ENCODE data around the gene HTR1A.

Gene HTR1A

GRCh38 chr5:63923914-63924313 lies 38.3 kb downstream of the HTR1A start:
- Histone ChIP-seq H2BK15ac (replicated peaks; ENCODE audit: low read depth) (no peak overlapping the region), H3K79me2 (ENCODE audit: control insufficient read depth, insufficient read depth, low read length) (no peaks in the 10 kb centered on the region), H3K27ac (ENCODE audit: low read depth, low read length) (no peak overlapping the region), H3K9ac (ENCODE audit: low read length) (no peak overlapping the region), H3K36me3 (ENCODE audit: control insufficient read depth, insufficient read depth, low read length) (no peaks in the 10 kb centered on the region), H3K79me1 (ENCODE audit: low read length) (no peaks in the 10 kb centered on the region), H3K18ac (ENCODE audit: low read length) (no peak overlapping the region), H4K8ac (ENCODE audit: low read depth, low read length) (no peak overlapping the region), H3K4ac (ENCODE audit: low read depth, low read length) (no peak overlapping the region), H3K56ac (ENCODE audit: low read length) (no peak overlapping the region), H3K4me2 (ENCODE audit: low read length) (no peak overlapping the region), H2BK120ac (ENCODE audit: low read depth, low read length) (no peak overlapping the region), H3K23ac (ENCODE audit: low read length) (no peak overlapping the region), H3K4me3 (ENCODE audit: low read length) (no peak overlapping the region), H2AK5ac (ENCODE audit: low read length) (no peak overlapping the region), H2BK5ac (ENCODE audit: low read length) (no peak overlapping the region), H4K5ac (ENCODE audit: low read length) (no peak overlapping the region), H3K27me3 (ENCODE audit: insufficient read depth, low read length, poor library complexity) (no peaks in the 10 kb centered on the region), H3K4me1 (ENCODE audit: control insufficient read depth, low read depth, low read length) (peaks cover 2% of the 10 kb centered on the region)
- no CpG with 5 or more reads among the region's 3 CpGs for WGBS (ENCODE audit: extremely low coverage, insufficient coverage, low lambda C conversion rate)
- no peak for DNase-seq

- DNase-seq, result peak; percentile 60
- Histone ChIP-seq H3K27ac (ENCODE audit: low read depth, low read length) (no peak overlapping the region), H3K23ac (ENCODE audit: low read length) (no peak overlapping the region), H3K4ac (ENCODE audit: low read depth, low read length) (no peak overlapping the region), H4K8ac (ENCODE audit: low read depth, low read length) (no peak overlapping the region), H3K27me3 (ENCODE audit: insufficient read depth, low read length, poor library complexity) (no peaks in the 10 kb centered on the region), H2AK5ac (ENCODE audit: low read length) (no peak overlapping the region), H2BK15ac (replicated peaks; ENCODE audit: low read depth) (no peak overlapping the region), H3K79me2 (ENCODE audit: control insufficient read depth, insufficient read depth, low read length) (no peaks in the 10 kb centered on the region), H2BK5ac (ENCODE audit: low read length) (no peak overlapping the region), H4K5ac (ENCODE audit: low read length) (no peak overlapping the region), H3K36me3 (ENCODE audit: control insufficient read depth, insufficient read depth, low read length) (no peaks in the 10 kb centered on the region), H3K4me2 (ENCODE audit: low read length) (no peak overlapping the region), H3K18ac (ENCODE audit: low read length) (no peak overlapping the region), H3K4me1 (ENCODE audit: control insufficient read depth, low read depth, low read length) (peaks cover 2% of the 10 kb centered on the region), H2BK120ac (ENCODE audit: low read depth, low read length) (no peak overlapping the region), H3K4me3 (ENCODE audit: low read length) (no peak overlapping the region), H3K79me1 (ENCODE audit: low read length) (no peaks in the 10 kb centered on the region), H3K56ac (ENCODE audit: low read length) (no peak overlapping the region), H3K9ac (ENCODE audit: low read length) (no peak overlapping the region)
- WGBS (ENCODE audit: extremely low coverage, insufficient coverage, low lambda C conversion rate), result no CpG with 5 or more reads among the region's 7 CpGs
Observed at GRCh38 chr5:63919763-63920478, 42.3 kb downstream of the HTR1A start.

- Histone ChIP-seq H3K56ac (ENCODE audit: low read length) (no peak overlapping the region), H4K8ac (ENCODE audit: low read depth, low read length) (no peak overlapping the region), H3K27ac (ENCODE audit: low read depth, low read length) (no peak overlapping the region), H3K23ac (ENCODE audit: low read length) (no peak overlapping the region), H3K18ac (ENCODE audit: low read length) (no peak overlapping the region), H4K5ac (ENCODE audit: low read length) (no peak overlapping the region), H3K79me2 (ENCODE audit: control insufficient read depth, insufficient read depth, low read length) (no peaks in the 10 kb centered on the region), H2BK15ac (replicated peaks; ENCODE audit: low read depth) (no peak overlapping the region), H2AK5ac (ENCODE audit: low read length) (no peak overlapping the region), H3K4ac (ENCODE audit: low read depth, low read length) (no peak overlapping the region), H3K4me3 (ENCODE audit: low read length) (no peak overlapping the region), H3K4me1 (ENCODE audit: control insufficient read depth, low read depth, low read length) (peaks cover 2% of the 10 kb centered on the region), H3K9ac (ENCODE audit: low read length) (no peak overlapping the region), H2BK5ac (ENCODE audit: low read length) (no peak overlapping the region), H3K4me2 (ENCODE audit: low read length) (no peak overlapping the region), H2BK120ac (ENCODE audit: low read depth, low read length) (no peak overlapping the region), H3K79me1 (ENCODE audit: low read length) (no peaks in the 10 kb centered on the region), H3K27me3 (ENCODE audit: insufficient read depth, low read length, poor library complexity) (no peaks in the 10 kb centered on the region), H3K36me3 (ENCODE audit: control insufficient read depth, insufficient read depth, low read length) (no peaks in the 10 kb centered on the region)
- DNase-seq, result no peak
Observed at GRCh38 chr5:63916786-63917185, 45.5 kb downstream of the HTR1A start.

GRCh38 chr5:63911871-63912270 lies 50.4 kb downstream of the HTR1A start:
- Histone ChIP-seq H3K56ac (ENCODE audit: low read length) (no peak overlapping the region), H3K18ac (ENCODE audit: low read length) (no peak overlapping the region), H2BK5ac (ENCODE audit: low read length) (no peak overlapping the region), H2AK5ac (ENCODE audit: low read length) (no peak overlapping the region), H3K4ac (ENCODE audit: low read depth, low read length) (no peak overlapping the region), H3K4me3 (ENCODE audit: low read length) (no peak overlapping the region), H3K23ac (ENCODE audit: low read length) (no peak overlapping the region), H3K79me1 (ENCODE audit: low read length) (no peaks in the 10 kb centered on the region), H3K4me2 (ENCODE audit: low read length) (no peak overlapping the region), H4K8ac (ENCODE audit: low read depth, low read length) (no peak overlapping the region), H3K27me3 (ENCODE audit: insufficient read depth, low read length, poor library complexity) (no peaks in the 10 kb centered on the region), H2BK15ac (replicated peaks; ENCODE audit: low read depth) (no peak overlapping the region), H3K79me2 (ENCODE audit: control insufficient read depth, insufficient read depth, low read length) (no peaks in the 10 kb centered on the region), H2BK120ac (ENCODE audit: low read depth, low read length) (no peak overlapping the region), H3K36me3 (ENCODE audit: control insufficient read depth, insufficient read depth, low read length) (no peaks in the 10 kb centered on the region), H3K4me1 (ENCODE audit: control insufficient read depth, low read depth, low read length) (no peaks in the 10 kb centered on the region), H3K9ac (ENCODE audit: low read length) (no peak overlapping the region), H4K5ac (ENCODE audit: low read length) (no peak overlapping the region), H3K27ac (ENCODE audit: low read depth, low read length) (no peak overlapping the region)
- no CpG with 5 or more reads among the region's 1 CpG for WGBS (ENCODE audit: extremely low coverage, insufficient coverage, low lambda C conversion rate)
- peak; percentile 78 for DNase-seq

Measured in mesendoderm (in vitro differentiated cells).